ENCODE data around the gene CRCP.

DNA sequence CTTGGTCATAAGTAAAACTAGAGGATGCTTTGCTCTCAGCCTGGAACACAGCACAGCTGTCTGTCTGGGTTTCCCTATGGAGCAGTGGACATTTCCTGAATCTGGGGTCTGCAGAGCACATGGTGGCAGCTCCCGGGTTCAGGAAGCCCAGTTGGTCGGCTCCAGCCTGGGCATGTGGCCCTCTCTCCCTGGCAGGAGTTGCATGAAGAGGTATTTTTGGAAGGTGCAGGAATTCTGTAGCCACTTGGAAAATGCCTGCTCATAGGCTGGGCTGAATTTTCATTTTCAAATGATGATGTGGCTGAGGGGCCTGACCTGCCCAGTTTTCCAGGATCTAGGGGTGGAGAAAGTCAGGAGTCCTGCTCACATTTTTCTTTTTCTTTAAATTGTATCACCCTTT lies 83.8 kb downstream of the CRCP start:
- TF ChIP-seq POLR2AphosphoS5 (IDR thresholded peaks at IDR 0.05): no peak
- TF ChIP-seq, protein P1, sequence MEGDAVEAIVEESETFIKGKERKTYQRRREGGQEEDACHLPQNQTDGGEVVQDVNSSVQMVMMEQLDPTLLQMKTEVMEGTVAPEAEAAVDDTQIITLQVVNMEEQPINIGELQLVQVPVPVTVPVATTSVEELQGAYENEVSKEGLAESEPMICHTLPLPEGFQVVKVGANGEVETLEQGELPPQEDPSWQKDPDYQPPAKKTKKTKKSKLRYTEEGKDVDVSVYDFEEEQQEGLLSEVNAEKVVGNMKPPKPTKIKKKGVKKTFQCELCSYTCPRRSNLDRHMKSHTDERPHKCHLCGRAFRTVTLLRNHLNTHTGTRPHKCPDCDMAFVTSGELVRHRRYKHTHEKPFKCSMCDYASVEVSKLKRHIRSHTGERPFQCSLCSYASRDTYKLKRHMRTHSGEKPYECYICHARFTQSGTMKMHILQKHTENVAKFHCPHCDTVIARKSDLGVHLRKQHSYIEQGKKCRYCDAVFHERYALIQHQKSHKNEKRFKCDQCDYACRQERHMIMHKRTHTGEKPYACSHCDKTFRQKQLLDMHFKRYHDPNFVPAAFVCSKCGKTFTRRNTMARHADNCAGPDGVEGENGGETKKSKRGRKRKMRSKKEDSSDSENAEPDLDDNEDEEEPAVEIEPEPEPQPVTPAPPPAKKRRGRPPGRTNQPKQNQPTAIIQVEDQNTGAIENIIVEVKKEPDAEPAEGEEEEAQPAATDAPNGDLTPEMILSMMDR (IDR thresholded peaks at IDR 0.05): no peak
- TF ChIP-seq POLR2A (IDR thresholded peaks at IDR 0.05): no peak

All from transverse colon (tissue), 4 donors.